Activated CD4-positive, alpha-beta T cell treated with anti-CD3 and anti-CD28 coated beads, Interleukin-2, amount 50 U/mL, for 1 hour (primary cell): Measurements from ENCODE around the gene MSI2.

Experiments used
- DNase-seq: peaks from one replicate; pipeline ENCODE4 v3.0.0-alpha.2; 2020

MSI2 gene

GRCh38 chr17:57655553-57655952, 399.2 kb downstream of the MSI2 start:
- no peak for DNase-seq

GRCh38 chr17:57657211-57657610, 400.9 kb downstream of the MSI2 start:
- no peak for DNase-seq

GRCh38 chr17:57662041-57662440, 405.7 kb downstream of the MSI2 start:
- DNase-seq, result no peak

DNA sequence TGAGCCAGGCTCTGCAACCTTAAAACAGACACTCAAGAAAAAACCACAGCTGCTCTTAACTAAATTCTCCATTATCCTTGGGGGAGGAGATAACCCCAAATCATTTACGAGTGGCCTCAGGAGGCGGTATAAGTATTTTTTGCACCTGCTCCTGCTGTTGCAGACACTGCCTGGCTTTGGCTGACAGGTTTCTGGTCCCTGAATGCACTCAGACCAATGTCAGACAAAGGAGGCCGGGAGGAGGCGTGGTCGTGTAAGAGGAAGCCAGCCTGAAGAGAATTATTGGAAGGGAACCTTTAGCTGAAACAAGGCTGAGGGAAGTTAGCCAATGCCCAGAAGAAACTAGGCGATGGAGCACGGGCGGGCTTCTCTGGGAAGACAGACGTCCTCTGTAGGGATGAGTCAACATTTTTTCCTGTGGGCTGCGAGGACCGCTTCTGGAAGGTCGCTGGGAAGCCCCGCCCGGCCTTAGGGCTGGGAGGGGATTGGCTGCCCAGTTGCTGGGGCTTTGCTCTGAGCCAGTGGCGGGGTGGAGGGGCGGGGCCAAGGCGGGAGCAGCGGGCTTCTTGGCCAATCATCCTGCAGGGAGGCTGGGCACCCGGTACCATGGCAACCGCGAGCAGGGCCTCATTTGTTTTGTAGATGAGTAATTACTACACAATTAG, 406.5 kb downstream of the MSI2 start:
- DNase-seq, result peak; percentile 16

- DNase-seq, result no peak
Measured at GRCh38 chr17:57663326-57664070, 407.2 kb downstream of the MSI2 start.

GRCh38 chr17:57665128-57665527, 408.8 kb downstream of the MSI2 start:
- DNase-seq, result no peak

DNA sequence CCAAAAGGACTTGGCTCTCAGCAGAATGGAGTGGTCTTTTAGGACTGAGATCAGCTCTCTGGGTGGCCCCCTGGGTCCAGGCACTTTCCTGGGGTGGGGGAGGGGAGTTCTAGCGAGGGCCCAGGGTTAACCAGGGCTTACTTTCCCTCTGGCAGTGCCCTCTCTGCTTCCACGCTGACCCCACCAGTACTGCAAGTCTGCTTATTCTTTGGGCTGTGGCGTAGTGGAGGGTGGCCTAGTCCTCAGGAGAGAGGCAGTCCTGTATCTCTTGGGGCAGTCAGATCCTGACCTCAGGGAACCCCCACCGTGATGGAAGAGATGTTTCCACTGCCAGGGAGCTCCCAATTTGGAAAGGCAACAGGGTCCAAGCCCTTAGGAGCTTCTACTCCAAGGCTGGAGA, 409.4 kb downstream of the MSI2 start:
- DNase-seq, result no peak

GRCh38 chr17:57666201-57666870, 410.0 kb downstream of the MSI2 start:
- DNase-seq, result no peak

DNA sequence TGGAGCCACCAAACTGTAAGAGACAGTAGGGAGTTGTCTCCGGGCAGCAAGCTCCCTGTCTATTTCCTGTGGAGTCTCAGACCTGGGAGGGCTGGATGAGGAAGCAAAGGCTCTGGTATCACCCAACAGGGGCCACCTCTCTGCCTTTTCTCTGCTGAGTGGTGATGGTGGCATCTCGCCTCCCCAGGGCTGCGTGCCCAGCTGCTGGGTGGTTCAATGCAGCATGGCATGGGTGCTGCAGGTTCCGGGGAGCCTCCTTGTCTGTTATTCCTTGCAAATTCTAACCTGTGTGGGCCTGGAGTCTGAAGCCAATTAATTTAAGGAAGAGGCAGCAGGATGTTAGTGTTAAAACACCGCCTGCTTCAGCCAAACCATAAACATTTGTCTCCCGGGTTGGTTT, 410.6 kb downstream of the MSI2 start:
- DNase-seq, result no peak

GRCh38 chr17:57667461-57667923, 411.2 kb downstream of the MSI2 start:
- DNase-seq, result no peak

GRCh38 chr17:57668332-57668731, 412.0 kb downstream of the MSI2 start:
- no peak for DNase-seq

GRCh38 chr17:57669671-57670529, 413.6 kb downstream of the MSI2 start:
- DNase-seq, result no peak

DNA sequence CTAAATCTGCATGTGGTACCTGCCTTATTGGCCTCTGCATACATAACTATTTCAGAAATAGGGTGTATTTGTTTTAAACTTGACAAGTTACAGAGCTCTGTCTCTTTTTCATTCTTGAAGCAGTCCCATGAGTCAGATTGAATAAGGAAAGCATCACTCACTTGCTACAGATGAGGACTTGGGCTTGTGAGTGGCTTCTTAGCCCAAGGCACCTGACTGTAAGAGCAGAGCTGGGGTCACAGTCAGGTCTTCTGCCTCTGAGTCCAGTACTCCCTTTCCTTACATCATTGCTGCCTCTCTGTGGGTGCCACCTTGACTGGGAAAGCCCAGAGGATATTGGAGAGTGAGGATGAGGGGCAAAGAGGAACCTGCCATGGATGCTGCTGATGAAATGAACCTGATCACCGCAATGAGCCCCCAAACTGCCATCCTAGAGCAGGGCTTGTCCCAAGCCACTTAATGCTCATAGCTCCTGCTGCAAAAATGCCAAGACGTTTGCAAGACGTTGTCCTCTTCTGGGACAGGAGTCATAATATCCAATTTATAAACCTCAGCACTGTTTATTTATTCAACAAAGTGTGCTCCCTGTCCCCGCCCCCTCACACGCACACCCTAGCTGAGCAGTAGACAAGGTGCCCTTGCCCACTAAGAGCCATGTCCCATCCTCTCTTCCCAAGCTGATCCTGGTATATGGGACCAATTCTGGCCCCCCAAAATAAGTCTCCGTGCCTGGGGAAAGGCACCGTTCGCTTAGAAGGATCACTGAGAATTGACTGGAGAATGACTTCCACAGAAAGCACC, 414.6 kb downstream of the MSI2 start:
- DNase-seq, result no peak

DNA sequence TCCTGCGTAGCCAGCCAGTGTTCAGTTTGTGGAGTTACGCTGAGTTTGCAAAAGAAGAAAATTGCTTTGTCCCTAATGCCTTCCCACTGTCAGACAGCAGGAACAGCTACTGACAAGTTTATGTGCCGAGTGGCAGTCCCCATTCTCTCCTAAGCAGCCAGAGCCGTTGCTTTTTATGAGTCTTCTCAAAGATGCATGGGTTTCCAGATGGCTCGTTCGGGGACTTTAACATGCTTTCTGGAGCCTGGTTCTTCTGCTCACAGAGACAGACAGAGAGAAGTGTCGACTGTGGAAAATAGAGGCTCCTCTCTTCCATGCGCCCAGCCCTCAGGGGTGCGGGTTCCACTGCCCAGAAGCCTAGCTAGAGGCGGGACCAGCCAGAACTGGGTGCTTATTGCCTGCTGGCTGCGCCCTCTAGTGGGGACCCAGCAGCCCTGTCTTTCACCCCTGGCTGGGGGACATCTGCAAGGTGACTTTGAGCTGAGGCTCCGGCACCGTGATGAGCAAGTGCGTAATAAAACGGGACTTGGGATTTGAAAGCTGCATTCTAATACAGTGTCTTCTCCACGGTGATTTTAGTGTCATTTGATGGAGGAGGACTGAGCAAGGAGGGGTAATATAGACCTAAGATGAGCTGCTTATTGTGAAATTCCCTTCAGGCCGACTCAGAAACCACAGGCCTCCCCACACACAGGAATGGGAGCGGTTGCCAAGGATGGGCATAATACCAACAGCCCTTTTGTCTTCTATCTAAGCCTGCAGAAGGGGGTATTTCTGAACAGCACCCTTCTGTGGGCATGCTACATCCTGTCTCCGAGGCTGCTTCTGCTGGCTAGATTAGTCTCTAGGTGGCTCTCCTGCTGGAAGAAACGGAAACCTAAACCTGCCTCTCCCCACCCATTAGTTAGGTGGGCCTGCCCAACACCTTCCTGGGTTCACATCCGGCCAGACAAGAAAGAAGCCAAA, 415.6 kb downstream of the MSI2 start:
- DNase-seq, result peak; percentile 67

GRCh38 chr17:57672971-57673370, 416.6 kb downstream of the MSI2 start:
- DNase-seq, result no peak

GRCh38 chr17:57674894-57675293, 418.6 kb downstream of the MSI2 start:
- DNase-seq, result no peak

DNA sequence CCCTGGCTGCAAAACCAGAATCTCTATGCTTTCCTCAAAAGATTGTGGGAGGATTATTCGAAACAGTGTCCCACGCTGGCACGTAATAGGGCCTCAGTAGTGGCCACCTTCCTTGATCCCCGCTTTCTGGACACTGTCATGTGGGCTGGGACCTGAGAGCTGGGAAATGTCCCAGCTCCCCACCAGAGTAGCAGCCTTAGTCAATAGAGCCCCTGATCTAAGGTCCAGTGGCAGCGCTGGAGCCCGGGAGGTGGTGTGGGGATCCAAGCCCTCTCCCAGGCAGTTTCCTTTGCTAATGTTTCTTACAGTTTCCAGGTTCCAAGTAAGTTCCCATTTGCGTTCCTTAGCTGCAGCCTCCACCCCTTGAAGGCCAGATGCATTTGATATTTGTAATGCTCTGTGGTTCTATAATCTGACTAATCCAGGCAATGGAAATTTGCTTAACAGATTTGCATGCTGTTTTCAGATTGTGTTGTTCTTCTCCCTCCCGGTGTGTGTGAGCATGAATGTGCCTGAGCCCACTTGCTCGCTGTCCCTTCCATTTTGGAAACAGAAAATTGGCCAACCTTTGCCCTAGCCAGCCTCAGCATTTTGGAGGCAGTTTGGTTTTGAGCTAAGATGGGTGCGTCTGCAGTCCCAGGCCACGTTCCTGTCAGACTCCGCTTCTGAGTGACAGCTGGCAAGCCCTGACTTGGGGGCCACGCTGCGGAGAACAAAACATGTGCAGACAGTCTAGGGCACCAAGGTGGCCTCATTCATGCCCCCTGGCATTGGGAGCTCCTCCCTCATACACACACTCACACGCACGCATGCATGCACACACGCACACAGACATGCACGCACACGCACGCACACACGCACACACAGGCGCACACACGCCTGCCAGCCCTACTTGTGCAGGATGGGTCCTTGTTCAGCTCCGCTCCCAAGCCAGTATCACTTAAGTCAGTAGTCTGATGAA, 419.4 kb downstream of the MSI2 start:
- no peak for DNase-seq

DNA sequence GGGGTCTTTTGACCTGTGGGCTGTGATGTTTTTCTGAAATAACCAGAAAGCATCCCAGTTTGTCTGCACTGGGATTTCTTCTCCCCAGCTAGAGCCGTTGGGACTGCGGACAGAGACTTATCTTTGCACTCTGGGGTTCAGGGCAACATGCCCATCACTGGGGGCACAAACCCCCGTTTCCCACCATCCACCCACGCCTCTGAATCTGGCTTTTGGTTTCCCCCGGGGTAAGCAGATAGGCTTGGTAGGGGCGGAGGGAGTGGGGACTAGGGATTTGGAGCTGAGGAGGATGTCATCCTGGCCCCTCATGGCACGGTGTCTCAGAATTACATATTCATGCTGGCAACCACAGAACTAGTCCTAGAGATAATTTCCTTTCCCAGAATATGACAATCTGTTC, 420.2 kb downstream of the MSI2 start:
- no peak for DNase-seq

GRCh38 chr17:57677301-57677700, 421.0 kb downstream of the MSI2 start:
- no peak for DNase-seq

- DNase-seq, result no peak
Measured at GRCh38 chr17:57677858-57678257, 421.5 kb downstream of the MSI2 start.
